Gastroesophageal sphincter (tissue), 4 donors: ENCODE data around the gene NUCB1. TPM values are rescaled to one million over a fixed set of nuclear protein-coding genes. Genes with fewer than 3 reads are reported as not detected.

Experiments
- ATAC-seq: fragments of 150-250 bp; one replicate; pipeline ENCODE4 v1.9.1; 2016; ENCODE audit warnings: mild to moderate bottlenecking, moderate library complexity
- H3K27ac ChIP-seq, 4 donors: fragments of 200-600 bp; sonication (generic) in 3 of 4; 1 replicate in 3 of 4; 2 replicates in 1 of 4; pipeline ENCODE4 v1.5.1; 2016 to 2019
- H3K27me3 ChIP-seq: fragments of 200-600 bp; sonication (generic); one replicate; pipeline ENCODE4 v1.5.1; 2019
- H3K36me3 ChIP-seq, 2 donors: fragments of 200-600 bp; sonication (generic); one replicate each; pipeline ENCODE4 v1.5.1; 2019; ENCODE audit warnings: control low read depth in 1 of 2
- H3K4me1 ChIP-seq, 3 donors: fragments of 200-600 bp; sonication (generic); 1 replicate in 2 of 3; 2 replicates in 1 of 3; pipeline ENCODE4 v1.5.1; 2016 to 2019; ENCODE audit warnings: control low read depth in 2 of 3
- H3K4me3 ChIP-seq, 2 donors: fragments of 200-600 bp; sonication (generic); one replicate each; pipeline ENCODE4 v1.5.1; 2019; ENCODE audit warnings: mild to moderate bottlenecking in 1 of 2, moderate library complexity in 1 of 2
- H3K9me3 ChIP-seq, 3 donors: fragments of 200-600 bp; sonication (generic); one replicate each; pipeline ENCODE4 v1.5.1; 2017 to 2019; ENCODE audit warnings: control low read depth in 2 of 3
- EP300 ChIP-seq: sonication (generic); formaldehyde crosslinking; IDR thresholded peaks from one replicate; pipeline ENCODE4 v1.6.1; 2017; ENCODE audit warnings: antibody characterized with exemption, mild to moderate bottlenecking
- POLR2A ChIP-seq, 2 donors: fragments of 450-650 bp; IDR thresholded peaks; one replicate each; pipeline ENCODE4 v1.6.1; 2017; ENCODE audit warnings: antibody characterized with exemption in 2 of 2, mild to moderate bottlenecking in 2 of 2, moderate library complexity in 1 of 2
- POLR2AphosphoS5 ChIP-seq: sonication (generic); formaldehyde crosslinking; IDR thresholded peaks from one replicate; pipeline ENCODE4 v1.6.1; 2017; ENCODE audit warnings: antibody characterized with exemption
- WGBS, 2 donors: methylation state at CpG; one replicate each; pipeline ENCODE4 v1.1.5; 2018; ENCODE audit warnings: low coverage in 1 of 2; 5-methylcytosine and 5-hydroxymethylcytosine counted together
- total RNA-seq, 4 donors: library from RNA; depleted of rRNA; stranded (reverse); fragments of >200 nt; gene quantifications; one replicate each; pipeline ENCODE4 v1.1.0, GENCODE V29; 2016
- TF ChIP-seq, protein P1 (sequence below), 4 experiments: fragments of 200-600 bp in 2 of 4; fragments of 450-650 bp in 2 of 4; sonication (generic) in 1 of 4; IDR thresholded peaks; one replicate each; pipeline ENCODE4 v1.5.1; 2017 to 2019; ENCODE audit warnings: antibody characterized with exemption in 4 of 4, mild to moderate bottlenecking in 2 of 4, moderate library complexity in 2 of 4

Gene NUCB1
- 100 to 1,000 TPM; 188 to 326 (median 279) TPM for total RNA-seq

- 14 to 17% methylated on average over 12 to 13 of the region's 34 CpGs for WGBS, 2 donors
- H3K4me3 ChIP-seq, result peak within 1 kb of the TSS; percentile 70 to 84
- TF ChIP-seq, protein P1, sequence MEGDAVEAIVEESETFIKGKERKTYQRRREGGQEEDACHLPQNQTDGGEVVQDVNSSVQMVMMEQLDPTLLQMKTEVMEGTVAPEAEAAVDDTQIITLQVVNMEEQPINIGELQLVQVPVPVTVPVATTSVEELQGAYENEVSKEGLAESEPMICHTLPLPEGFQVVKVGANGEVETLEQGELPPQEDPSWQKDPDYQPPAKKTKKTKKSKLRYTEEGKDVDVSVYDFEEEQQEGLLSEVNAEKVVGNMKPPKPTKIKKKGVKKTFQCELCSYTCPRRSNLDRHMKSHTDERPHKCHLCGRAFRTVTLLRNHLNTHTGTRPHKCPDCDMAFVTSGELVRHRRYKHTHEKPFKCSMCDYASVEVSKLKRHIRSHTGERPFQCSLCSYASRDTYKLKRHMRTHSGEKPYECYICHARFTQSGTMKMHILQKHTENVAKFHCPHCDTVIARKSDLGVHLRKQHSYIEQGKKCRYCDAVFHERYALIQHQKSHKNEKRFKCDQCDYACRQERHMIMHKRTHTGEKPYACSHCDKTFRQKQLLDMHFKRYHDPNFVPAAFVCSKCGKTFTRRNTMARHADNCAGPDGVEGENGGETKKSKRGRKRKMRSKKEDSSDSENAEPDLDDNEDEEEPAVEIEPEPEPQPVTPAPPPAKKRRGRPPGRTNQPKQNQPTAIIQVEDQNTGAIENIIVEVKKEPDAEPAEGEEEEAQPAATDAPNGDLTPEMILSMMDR (IDR thresholded peaks at IDR 0.05), result peak in 3 of 4 experiments; percentile 20 to 65 (median 35)
- peak; percentile 87 for TF ChIP-seq POLR2AphosphoS5
- peak; percentile 35 to 55 for TF ChIP-seq POLR2A (IDR thresholded peaks at IDR 0.05)
- TF ChIP-seq EP300, result no peak
- H3K27me3 ChIP-seq, result no peaks in the 10 kb centered on the region
- H3K27ac ChIP-seq, result peak within 1 kb of the TSS; percentile 79 to 90 (median 88)
- ATAC-seq, result peak; percentile 96
- H3K4me1 ChIP-seq, result peaks cover 0 to 59% (median 28%) of the 10 kb centered on the region in 3 donors
- no peaks in the 10 kb centered on the region for H3K9me3 ChIP-seq
- H3K36me3 ChIP-seq, result peaks cover 0 to 16% of the 10 kb centered on the region in 2 donors
These were observed at the start of gene NUCB1 for GRCh38 chr19:48899781-48900476. Gene NUCB1 (plus strand): TSS chr19:48900312. CDS start chr19:48900797, 485 bp downstream.

DNA sequence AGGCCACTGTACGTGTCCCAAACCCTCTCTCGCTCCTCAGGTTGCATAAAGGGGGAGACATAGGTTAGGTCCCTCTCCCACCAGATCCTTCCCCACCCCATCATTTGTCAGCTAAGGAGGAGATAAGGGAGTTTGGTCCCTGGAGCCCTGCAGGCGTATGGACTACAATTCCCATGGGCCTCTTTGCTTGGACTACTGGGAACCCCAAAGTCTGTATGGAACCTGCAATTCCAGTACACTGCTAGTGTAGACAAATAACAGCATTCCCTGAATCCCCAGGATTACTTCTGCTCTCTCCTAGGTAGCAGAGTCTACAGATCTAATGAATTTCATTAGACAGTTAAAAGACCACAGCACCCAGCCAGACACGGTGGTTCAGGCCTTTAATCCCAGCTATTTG lies 47.8 kb upstream of the NUCB1 start:
- 70 to 86% methylated on average over 2 of the region's 4 CpGs for WGBS, 2 donors
- no peak for ATAC-seq
- H3K4me1 ChIP-seq, result no peaks in the 10 kb centered on the region
- H3K36me3 ChIP-seq, result peaks cover 0 to 46% of the 10 kb centered on the region in 2 donors
- no peaks in the 10 kb centered on the region for H3K27me3 ChIP-seq
- no peaks in the 10 kb centered on the region for H3K9me3 ChIP-seq
- H3K27ac ChIP-seq, result no peak overlapping the region
- TF ChIP-seq, protein P1 (IDR thresholded peaks at IDR 0.05), result no peak
- no peak for TF ChIP-seq POLR2A (IDR thresholded peaks at IDR 0.05)
- no peak for TF ChIP-seq POLR2AphosphoS5
- TF ChIP-seq EP300, result no peak
- no peak overlapping the region for H3K4me3 ChIP-seq

GRCh38 chr19:48853483-48853882 lies 46.6 kb upstream of the NUCB1 start:
- no peak for ATAC-seq
- H3K36me3 ChIP-seq, result peaks cover 0 to 39% of the 10 kb centered on the region in 2 donors
- no peak overlapping the region for H3K4me3 ChIP-seq
- no peak for TF ChIP-seq EP300
- TF ChIP-seq POLR2A (IDR thresholded peaks at IDR 0.05), result no peak
- TF ChIP-seq, protein P1 (IDR thresholded peaks at IDR 0.05), result no peak
- no peak for TF ChIP-seq POLR2AphosphoS5
- H3K4me1 ChIP-seq, result no peaks in the 10 kb centered on the region
- H3K27ac ChIP-seq, result no peak overlapping the region
- WGBS, 2 donors, result 85% methylated on average over 3 of the region's 8 CpGs; no CpG with 5 or more reads in 1 of the 2 donors
- no peaks in the 10 kb centered on the region for H3K9me3 ChIP-seq
- H3K27me3 ChIP-seq, result no peaks in the 10 kb centered on the region

GRCh38 chr19:48854103-48854502 lies 46.0 kb upstream of the NUCB1 start:
- TF ChIP-seq POLR2A (IDR thresholded peaks at IDR 0.05) (no peak), POLR2AphosphoS5 (no peak), EP300 (no peak)
- TF ChIP-seq, protein P1 (IDR thresholded peaks at IDR 0.05), result no peak
- WGBS, 2 donors, result 82% methylated on average over 5 of the region's 7 CpGs; no CpG with 5 or more reads in 1 of the 2 donors
- no peak overlapping the region for H3K4me3 ChIP-seq
- no peak overlapping the region for H3K27ac ChIP-seq
- ATAC-seq, result no peak
- H3K4me1 ChIP-seq, result no peaks in the 10 kb centered on the region
- H3K36me3 ChIP-seq, result peaks cover 0 to 35% of the 10 kb centered on the region in 2 donors
- no peaks in the 10 kb centered on the region for H3K9me3 ChIP-seq
- H3K27me3 ChIP-seq, result no peaks in the 10 kb centered on the region

DNA sequence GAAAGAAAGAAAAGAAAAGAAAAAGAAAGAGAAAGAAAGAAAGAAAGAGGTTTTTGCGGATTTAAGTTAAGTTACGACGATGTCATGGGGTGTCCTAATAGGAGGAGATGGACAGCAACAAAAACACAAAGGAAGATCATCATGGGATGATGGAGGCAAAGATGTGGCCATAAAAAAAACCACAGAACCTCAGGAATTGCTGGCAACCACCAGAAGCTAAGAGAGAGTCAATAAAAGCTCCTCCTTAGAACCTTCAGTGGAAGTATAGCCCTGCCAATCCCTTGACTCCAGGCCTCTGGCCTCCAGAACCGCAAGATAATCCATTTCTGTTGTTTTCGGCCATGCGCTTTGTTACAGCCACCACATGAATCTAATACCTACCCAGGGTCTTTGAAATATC lies 43.2 kb upstream of the NUCB1 start:
- no peak for ATAC-seq
- H3K27ac ChIP-seq, result no peak overlapping the region
- no peaks in the 10 kb centered on the region for H3K4me1 ChIP-seq
- H3K9me3 ChIP-seq, result no peaks in the 10 kb centered on the region
- no peaks in the 10 kb centered on the region for H3K27me3 ChIP-seq
- no peak overlapping the region for H3K4me3 ChIP-seq
- no peak for TF ChIP-seq POLR2A (IDR thresholded peaks at IDR 0.05)
- no peak for TF ChIP-seq EP300
- no peak for TF ChIP-seq POLR2AphosphoS5
- TF ChIP-seq, protein P1 (IDR thresholded peaks at IDR 0.05), result no peak
- 85 to 96% methylated on average over 2 to 5 of the region's 6 CpGs for WGBS, 2 donors
- peaks cover 0 to 36% of the 10 kb centered on the region in 2 donors for H3K36me3 ChIP-seq
